GM12872 (cell line): ENCODE data around the gene PDS5A.

Experiments used
- TF ChIP-seq, protein P1 (sequence below): IDR thresholded peaks from 3 replicates; pipeline ENCODE4 v1.5.1; 2011; ENCODE audit warnings: low read depth, mild to moderate bottlenecking, low read length, moderate library complexity; ENCODE audit not compliant: insufficient read depth

Gene PDS5A, protein sequence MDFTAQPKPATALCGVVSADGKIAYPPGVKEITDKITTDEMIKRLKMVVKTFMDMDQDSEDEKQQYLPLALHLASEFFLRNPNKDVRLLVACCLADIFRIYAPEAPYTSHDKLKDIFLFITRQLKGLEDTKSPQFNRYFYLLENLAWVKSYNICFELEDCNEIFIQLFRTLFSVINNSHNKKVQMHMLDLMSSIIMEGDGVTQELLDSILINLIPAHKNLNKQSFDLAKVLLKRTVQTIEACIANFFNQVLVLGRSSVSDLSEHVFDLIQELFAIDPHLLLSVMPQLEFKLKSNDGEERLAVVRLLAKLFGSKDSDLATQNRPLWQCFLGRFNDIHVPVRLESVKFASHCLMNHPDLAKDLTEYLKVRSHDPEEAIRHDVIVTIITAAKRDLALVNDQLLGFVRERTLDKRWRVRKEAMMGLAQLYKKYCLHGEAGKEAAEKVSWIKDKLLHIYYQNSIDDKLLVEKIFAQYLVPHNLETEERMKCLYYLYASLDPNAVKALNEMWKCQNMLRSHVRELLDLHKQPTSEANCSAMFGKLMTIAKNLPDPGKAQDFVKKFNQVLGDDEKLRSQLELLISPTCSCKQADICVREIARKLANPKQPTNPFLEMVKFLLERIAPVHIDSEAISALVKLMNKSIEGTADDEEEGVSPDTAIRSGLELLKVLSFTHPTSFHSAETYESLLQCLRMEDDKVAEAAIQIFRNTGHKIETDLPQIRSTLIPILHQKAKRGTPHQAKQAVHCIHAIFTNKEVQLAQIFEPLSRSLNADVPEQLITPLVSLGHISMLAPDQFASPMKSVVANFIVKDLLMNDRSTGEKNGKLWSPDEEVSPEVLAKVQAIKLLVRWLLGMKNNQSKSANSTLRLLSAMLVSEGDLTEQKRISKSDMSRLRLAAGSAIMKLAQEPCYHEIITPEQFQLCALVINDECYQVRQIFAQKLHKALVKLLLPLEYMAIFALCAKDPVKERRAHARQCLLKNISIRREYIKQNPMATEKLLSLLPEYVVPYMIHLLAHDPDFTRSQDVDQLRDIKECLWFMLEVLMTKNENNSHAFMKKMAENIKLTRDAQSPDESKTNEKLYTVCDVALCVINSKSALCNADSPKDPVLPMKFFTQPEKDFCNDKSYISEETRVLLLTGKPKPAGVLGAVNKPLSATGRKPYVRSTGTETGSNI (N-terminal part only)

DNA sequence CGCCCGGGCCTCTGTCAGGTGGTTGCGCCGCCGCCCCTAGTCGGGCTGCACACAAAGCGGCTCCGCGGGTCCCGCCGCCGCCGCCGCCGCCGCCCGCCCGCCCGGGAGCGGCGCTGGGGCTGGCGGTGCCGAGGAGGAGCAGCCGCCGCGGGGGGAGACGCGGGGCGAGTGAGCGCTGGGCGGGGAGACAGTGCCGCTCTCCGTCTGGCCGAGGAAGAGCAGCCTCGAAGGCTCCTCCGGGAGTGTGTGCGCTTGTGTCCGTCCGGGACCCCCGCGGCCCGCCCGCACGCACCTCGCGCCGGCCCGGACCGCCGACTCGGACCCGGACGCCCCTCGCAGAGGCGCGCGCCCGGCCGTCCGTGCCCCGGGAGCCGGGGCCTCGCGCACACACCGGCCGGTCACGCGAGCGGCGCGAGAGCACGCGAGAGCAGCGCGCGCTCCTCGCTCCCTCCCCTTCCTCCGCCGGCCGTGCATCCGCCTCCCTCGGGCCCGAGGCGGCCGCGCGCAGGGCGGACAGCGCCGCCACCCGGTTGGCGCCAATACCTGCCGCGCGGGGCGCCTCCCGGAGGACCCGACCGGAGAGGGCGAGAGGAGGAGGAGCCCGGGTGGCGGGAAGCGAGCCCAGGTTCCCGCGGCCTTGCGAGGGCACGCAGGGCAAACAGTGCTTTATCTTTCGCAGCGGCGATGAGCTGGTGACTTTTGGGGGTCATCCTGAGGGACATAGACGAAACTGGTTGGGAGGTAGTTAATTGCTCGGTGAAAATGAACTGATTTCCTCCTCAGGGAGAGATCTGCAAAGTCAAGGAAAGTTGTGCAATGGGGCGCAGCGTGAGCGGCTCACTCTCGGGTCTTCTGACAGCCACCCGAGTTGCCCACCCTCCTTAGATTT, at the start of gene PDS5A:
Gene PDS5A, minus strand, starts transcription at position 423 of the 889 bp plus-strand sequence. CDS start 1,334 bp downstream, outside the sequence.
- TF ChIP-seq, protein P1, sequence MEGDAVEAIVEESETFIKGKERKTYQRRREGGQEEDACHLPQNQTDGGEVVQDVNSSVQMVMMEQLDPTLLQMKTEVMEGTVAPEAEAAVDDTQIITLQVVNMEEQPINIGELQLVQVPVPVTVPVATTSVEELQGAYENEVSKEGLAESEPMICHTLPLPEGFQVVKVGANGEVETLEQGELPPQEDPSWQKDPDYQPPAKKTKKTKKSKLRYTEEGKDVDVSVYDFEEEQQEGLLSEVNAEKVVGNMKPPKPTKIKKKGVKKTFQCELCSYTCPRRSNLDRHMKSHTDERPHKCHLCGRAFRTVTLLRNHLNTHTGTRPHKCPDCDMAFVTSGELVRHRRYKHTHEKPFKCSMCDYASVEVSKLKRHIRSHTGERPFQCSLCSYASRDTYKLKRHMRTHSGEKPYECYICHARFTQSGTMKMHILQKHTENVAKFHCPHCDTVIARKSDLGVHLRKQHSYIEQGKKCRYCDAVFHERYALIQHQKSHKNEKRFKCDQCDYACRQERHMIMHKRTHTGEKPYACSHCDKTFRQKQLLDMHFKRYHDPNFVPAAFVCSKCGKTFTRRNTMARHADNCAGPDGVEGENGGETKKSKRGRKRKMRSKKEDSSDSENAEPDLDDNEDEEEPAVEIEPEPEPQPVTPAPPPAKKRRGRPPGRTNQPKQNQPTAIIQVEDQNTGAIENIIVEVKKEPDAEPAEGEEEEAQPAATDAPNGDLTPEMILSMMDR: peak; percentile 80

DNA sequence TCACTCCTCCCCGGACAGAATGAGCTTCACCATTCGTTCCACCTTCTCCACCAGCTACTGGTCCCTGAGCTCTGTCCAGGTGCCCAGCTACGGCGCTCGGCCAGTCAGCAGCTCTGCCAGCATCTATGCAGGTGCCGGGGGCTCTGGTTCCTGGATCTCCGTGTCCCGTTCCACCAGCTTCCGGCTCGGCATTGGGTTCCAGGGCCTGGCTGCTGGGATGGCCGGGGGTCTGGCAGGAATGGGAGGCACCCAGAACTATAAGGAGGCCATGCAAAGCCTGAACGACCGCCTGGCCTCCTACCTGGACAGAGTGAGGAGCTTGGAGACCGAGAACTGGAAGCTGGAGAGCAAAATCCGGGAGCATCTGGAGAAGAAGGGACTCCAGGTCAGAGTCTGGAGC, 42.5 kb upstream of the PDS5A start:
- TF ChIP-seq, protein P1: no peak

DNA sequence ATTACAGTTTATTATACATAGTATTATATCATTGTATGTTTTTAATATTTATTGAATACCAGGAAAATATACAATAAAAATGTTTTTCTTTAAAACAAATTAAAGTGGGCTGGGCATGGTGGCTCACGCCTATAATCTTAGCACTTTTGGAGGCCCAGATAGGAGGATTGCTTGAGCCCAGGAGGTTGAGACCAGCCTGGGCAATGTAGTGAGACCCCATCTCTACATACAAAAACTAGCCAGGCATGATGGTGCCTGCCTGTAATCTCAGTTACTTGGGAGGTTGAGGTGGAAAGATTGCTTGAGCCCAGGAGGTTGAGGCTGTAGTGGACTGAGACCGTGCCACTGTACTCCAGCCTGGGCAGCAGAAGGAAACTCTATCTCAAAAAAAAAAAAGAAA, 38.3 kb upstream of the PDS5A start:
- TF ChIP-seq, protein P1: no peak

DNA sequence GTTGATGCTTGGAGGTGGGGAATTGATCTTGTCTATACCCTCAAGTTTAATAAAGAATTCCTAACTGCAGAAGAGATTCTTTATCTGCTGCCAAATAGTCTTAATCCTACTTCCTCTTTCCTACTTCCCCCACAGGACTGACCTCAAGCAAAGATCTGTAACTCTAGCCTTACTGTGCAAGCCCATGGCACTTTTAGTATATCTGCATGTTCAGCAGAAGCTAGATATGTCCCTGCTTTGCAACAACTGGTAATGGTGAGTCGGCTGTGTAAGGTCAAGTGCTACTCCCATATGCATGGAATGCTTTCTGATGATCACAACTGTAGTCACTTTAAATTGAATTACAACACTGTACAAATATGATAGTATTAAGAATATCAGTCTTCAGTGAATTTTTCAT, 26.3 kb upstream of the PDS5A start:
- TF ChIP-seq, protein P1: no peak

DNA sequence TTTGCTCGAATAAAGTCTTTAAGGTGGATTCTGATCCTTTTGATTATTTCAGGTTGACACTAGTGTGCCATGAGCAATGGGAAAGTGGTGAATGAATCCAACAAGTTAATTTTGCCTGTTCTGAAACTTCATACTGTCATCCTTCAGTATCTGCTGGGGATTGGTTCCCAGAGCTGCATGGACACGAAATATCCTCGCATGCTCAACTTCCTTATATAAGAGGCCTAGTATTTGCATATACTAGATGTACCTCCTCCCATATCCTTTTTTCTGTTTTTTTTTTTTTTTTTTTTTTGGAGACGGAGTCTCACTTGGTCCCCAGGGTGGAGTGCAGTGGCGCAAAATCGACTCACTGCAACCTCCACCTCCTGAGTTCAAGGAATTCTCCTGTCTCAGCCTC, 23.0 kb upstream of the PDS5A start:
- TF ChIP-seq, protein P1: no peak

DNA sequence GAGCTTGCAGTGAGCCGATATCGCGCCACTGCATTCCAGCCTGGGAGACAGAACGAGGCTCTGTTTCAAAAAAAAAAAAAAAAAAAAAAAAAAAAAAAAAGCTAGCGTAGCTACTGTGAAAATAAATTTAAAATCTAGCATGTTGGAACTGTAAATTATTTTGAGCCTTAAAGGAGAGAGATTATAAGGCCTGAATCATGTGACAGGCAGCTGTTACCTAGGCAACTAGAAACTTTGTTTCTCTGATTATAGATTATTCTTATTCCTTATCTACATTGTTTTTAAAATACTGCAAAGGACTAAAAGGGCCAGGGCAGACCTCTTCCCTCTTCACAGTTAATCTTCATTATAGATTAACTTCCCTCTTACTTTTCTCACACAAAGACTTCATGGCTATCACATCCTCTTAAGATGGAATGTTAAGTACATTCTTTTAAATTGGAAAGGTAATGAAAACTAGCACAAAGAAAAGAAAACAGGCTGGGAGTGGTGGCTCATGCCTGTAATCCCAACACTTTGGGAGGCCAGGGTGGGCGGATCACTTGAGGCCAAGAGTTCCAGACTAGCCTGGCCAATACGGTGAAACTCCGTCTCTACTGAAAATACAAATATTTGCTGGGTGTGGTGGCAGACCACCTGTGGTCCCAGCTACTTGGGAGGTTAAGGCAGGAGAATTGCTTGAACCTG, 21.1 kb upstream of the PDS5A start:
- TF ChIP-seq, protein P1: no peak
